ENCODE data around the gene HMG20A. TPM values are rescaled to one million over a fixed set of nuclear protein-coding genes. Genes with fewer than 3 reads are reported as not detected.

Gene HMG20A
- total RNA-seq, 1 donor from 2014 or later, result 48.6 TPM

GRCh38 chr15:77476995-77477394, 56.3 kb downstream of the HMG20A start:
- no peak for DNase-seq (ENCODE audit: low read depth)

- DNase-seq (ENCODE audit: low read depth), result peak; percentile 25
Measured at GRCh38 chr15:77478051-77478450, 57.4 kb downstream of the HMG20A start.

- DNase-seq (ENCODE audit: low read depth), result no peak
Measured at GRCh38 chr15:77479015-77479414, 58.3 kb downstream of the HMG20A start.

- DNase-seq (ENCODE audit: low read depth), result no peak
Measured at GRCh38 chr15:77480859-77481633, 60.4 kb downstream of the HMG20A start.

GRCh38 chr15:77481670-77482069, 61.0 kb downstream of the HMG20A start:
- DNase-seq (ENCODE audit: low read depth), result peak; percentile 53

- DNase-seq (ENCODE audit: low read depth), result peak; percentile 81
Measured at GRCh38 chr15:77482570-77482969, 61.9 kb downstream of the HMG20A start.

- no peak for DNase-seq (ENCODE audit: low read depth)
Measured at GRCh38 chr15:77483425-77484140, 62.9 kb downstream of the HMG20A start.

GRCh38 chr15:77484994-77485393, 64.3 kb downstream of the HMG20A start:
- DNase-seq (ENCODE audit: low read depth), result no peak

GRCh38 chr15:77486542-77487468, 66.1 kb downstream of the HMG20A start:
- DNase-seq (ENCODE audit: low read depth), result no peak

- no peak for DNase-seq (ENCODE audit: low read depth)
Measured at GRCh38 chr15:77487469-77487842, 66.8 kb downstream of the HMG20A start.

- no peak for DNase-seq (ENCODE audit: low read depth)
Measured at GRCh38 chr15:77487888-77488287, 67.2 kb downstream of the HMG20A start.

- no peak for DNase-seq (ENCODE audit: low read depth)
Measured at GRCh38 chr15:77489647-77490046, 69.0 kb downstream of the HMG20A start.

- no peak for DNase-seq (ENCODE audit: low read depth)
Measured at GRCh38 chr15:77493324-77493907, 72.7 kb downstream of the HMG20A start.

- no peak for DNase-seq (ENCODE audit: low read depth)
Measured at GRCh38 chr15:77494073-77494867, 73.6 kb downstream of the HMG20A start.

GRCh38 chr15:77494964-77495363, 74.3 kb downstream of the HMG20A start:
- DNase-seq (ENCODE audit: low read depth), result no peak

GRCh38 chr15:77495838-77496596, 75.3 kb downstream of the HMG20A start:
- DNase-seq (ENCODE audit: low read depth), result no peak

GRCh38 chr15:77496715-77497109, 76.0 kb downstream of the HMG20A start:
- DNase-seq (ENCODE audit: low read depth), result peak; percentile 86

- no peak for DNase-seq (ENCODE audit: low read depth)
Measured at GRCh38 chr15:77497110-77497737, 76.5 kb downstream of the HMG20A start.

- DNase-seq (ENCODE audit: low read depth), result no peak
Measured at GRCh38 chr15:77497942-77498361, 77.3 kb downstream of the HMG20A start.
